GM19238 (cell line): ENCODE results near the gene PRRC1.

Experiments used
- DNase-seq: peaks from one replicate; pipeline ENCODE4 v3.0.0; 2011; ENCODE audit warnings: low spot score; ENCODE audit not compliant: insufficient read length

The PRRC1 gene

DNA sequence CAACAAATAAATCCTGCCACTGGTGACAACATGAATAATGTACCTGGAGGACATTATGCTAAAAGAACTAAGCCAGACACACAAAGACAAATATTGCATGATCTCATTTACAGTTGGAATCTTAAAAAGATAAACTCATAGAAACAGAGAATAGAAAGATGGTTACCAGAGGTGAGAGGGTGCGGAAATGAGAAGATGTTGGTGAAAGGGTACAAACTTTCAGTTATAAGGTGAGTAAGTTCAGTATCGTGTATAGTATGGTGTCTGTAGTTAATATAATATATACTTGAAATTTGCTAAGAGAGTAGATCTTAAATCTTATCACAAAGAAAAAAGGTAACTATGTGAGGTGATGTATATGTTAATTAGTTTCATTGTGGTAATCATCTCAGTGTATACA is 63.3 kb downstream of the PRRC1 start:
- DNase-seq, result no peak

DNA sequence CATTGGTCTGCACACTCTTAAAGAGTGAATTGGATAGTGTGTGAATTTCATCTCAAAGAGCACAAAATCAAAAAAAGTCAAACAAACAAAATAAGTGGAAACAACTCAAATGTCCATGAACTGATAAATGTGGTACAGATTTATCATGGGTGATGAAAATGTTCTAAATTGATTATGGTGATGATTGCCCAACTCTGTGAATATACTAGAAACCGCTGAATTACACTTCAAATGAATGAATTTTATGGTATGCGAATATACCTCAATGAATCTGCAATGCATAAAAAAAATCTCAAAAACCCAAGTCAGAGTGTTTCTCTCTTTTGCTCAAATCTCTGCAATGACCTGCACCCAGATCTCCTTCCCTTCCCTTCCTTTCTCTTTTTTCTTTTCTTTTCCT is 64.0 kb downstream of the PRRC1 start:
- no peak for DNase-seq

DNA sequence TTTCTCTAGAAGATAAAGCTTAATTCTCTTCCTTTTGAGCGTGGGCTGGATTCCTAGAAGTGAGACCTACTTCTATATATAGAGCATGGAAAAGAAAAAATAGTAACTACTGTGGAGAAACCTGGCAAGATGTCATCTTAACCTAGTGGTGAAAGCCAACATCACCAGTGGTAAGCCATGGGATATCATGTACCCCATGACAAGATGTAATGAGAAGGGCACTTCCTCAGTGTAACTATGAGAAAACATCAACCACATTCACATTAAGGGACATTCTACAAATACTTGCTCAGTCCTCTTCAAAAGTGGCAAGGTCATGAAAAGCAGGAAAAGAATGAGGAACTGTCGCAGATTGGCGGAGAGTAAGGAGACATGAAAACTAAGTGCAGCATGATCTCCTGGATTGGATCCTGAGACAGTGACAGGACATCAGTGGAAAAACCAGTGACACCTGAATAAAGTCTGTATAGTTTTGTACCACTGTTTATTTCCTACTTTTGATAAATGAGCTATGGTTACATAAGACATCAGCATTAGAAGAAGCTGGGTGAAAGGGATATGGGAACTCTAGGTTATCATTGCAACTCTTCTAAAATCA is 65.4 kb downstream of the PRRC1 start:
- no peak for DNase-seq

DNA sequence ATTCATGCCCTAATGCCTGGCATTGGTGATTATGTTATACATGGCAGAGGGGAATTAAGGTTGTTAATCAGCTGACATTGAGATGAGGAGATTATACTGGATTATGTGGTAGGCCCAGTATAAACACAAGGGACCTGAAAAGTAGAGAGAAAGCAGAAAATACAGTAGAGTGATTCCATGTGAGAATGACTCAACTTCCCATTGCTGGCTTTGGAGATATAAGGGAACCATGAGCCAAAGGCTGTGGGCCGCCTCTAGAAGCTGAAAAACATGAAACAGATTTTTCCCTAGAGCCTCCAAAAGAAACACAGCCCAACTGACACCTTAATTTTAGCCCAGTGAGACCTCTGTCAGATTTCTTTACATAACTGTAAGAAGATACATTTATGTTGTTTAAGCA is 66.4 kb downstream of the PRRC1 start:
- DNase-seq, result no peak

DNA sequence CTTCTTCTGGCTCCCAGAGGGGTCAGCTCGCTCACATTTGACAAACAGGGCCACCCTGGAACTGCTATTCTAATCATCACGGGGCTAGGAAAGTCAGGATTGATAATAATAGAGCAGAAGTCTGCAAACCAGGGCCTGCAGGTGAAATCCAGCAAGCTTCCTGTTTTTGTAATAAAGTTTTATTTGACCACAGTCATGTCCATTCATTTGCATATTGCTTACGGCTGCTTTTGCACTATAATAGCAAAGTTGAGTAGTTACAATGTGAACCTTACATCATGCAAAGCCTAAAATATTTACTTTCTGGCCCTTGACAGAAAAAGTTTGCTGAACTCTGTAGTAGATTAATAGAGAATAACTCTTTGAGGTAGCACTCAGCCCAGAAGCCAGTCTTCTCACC is 68.2 kb downstream of the PRRC1 start:
- no peak for DNase-seq

DNA sequence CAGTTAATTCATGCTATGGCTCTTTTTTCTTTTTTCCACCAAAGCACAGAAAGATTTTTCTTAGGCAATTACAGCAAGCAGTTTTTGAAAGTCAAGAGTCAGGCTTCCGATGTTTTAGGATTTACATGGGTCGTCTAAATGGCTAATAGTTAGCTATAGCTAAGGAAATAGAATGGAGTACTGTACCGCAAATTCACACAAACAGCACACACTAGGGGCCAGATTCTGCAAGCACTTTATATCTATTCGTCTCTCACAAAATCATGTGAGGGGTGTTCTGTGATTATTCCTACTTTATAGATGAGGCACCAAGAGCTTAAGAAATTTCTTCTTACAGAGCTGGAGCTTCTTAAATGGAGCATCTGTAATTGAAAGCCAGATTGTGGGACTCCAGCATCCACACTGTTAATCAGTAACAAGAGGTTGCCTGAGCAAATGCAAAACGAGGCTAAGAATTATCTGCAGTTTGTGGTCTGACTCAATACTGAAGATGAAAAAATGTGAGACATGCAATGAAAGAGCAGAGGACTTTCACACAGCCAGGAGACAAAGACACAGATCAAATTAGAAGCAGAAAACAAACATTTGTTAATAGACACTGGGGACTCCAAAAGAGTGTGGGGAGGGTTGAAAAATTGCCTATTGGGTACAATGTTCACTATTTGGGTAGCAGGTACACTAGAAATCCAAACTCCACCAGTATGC is 68.8 kb downstream of the PRRC1 start:
- no peak for DNase-seq

DNA sequence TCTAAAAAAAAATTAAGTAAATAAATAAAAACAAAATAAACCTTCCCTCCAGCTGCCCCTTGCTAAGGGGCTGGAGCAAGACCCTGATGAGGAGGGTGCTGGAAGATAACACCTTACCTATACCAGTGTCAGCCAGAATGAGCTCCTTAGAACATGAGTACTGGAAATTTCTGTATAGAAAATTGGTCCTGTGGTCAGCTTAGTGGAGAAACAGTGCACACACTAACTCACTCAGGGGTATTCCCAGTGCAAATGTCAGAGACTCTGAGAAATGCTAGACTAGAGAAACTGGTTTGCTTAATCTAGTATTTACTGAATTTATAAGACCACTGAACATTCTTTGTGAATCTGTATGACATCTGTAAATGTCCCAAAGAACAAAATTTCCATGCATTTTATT is 69.4 kb downstream of the PRRC1 start:
- DNase-seq, result no peak

DNA sequence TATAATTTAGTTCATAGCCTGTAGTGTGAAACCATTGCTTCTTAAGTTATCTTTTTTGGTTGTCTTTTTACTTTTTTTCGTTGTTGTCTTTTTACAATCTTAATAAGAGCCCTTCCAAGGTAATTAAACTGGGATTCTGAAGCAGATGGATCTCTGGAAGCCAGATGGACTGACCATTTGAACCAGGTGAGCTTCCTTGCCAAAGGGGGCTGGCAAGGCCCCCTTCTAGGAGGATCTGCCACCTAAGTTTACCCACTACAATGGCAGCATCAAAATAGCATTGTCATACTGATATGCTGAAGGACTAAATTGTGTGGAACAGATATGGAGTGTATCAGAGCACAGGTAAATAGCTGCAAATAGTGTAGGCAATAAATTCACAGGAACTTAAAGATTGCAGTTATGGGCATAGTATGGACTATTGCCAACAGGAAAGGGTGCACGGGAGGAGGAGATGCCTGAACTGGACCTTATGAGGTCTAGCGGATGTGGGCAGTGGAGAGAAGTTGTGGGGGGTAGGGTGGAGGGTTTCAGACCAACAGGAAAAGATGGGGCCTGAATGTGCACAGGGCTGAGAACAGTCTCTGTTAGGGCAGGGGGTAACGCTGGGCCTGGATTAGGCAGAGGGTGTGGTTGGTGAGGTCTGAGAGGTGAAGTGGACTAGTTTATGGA is 69.9 kb downstream of the PRRC1 start:
- DNase-seq, result no peak

DNA sequence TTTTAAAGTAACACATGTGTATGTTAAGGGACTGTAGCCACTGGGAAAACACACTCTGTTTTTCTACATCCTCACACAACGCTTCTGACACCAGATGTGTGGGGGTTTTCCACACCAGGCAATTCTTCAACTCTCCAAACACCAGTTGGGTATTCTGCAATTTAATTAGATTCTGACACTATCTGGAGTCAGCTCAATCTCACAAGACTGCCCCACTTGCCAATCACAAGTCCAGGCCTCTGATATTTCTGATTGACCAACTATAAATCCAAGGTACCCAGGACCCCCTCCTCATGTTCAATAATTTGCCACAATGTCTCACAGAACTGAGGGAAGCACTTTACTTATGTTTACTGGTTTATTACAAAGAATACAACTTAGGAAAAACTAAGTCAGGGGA is 70.9 kb downstream of the PRRC1 start:
- no peak for DNase-seq

DNA sequence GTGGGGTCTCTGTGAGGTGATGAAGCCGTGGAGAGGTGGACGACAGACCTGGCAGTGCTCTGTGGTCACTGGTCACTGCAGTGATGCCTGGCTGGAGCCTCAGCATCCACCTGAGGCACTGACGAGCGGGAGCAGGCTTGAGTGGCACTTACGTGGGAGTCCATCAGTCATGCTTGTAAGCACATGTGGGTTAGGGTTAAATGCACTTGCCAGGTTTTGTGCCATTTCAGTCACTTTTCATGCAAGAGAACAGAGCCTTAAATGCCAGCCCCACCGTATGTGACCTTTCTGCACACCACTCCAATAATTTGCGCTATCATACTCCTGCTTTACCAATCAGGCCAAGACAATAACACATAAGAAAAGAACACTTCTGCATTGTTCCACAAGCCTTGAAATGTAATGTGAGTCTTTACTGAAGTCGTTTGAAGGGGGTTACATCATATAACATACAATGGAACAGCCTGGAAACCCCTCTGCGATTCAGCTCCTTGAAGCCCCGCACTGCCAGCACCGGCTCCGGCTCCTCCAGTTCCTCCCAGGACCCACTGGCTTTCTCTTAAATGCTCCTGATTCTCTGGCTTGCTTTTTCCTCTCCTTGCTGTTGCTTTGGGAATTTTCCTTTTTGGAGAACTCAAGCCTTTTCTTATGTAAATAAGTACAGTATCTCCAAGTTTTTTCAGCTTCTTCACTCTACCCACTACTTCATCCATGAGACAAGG is 72.0 kb downstream of the PRRC1 start:
- no peak for DNase-seq

DNA sequence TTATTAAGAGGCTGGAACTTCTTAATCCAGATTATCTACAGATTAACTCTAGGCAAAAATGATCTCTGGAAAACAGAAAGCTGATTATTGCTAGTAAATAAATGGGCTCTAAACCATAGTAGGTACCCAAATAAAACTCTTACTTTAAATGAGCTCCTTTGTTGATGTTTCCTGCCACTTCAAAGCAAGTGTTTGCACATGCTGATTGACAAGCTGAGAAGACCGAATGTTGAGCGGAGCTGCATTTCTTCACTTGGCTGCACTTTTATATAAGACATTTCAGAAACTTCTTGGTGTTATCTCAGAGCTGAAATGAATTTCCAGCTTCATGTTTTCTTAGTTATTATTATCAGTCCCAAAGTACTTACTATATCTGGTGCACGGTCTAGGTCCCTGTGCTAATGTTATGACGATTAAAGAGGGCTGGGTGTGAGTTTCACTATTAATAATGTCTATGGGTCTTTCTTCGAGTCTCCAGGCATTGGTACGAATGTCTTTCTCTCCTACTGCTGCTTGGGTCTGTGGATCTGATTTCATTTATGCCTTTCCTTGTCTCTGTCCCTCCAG is 72.8 kb downstream of the PRRC1 start:
- no peak for DNase-seq

DNA sequence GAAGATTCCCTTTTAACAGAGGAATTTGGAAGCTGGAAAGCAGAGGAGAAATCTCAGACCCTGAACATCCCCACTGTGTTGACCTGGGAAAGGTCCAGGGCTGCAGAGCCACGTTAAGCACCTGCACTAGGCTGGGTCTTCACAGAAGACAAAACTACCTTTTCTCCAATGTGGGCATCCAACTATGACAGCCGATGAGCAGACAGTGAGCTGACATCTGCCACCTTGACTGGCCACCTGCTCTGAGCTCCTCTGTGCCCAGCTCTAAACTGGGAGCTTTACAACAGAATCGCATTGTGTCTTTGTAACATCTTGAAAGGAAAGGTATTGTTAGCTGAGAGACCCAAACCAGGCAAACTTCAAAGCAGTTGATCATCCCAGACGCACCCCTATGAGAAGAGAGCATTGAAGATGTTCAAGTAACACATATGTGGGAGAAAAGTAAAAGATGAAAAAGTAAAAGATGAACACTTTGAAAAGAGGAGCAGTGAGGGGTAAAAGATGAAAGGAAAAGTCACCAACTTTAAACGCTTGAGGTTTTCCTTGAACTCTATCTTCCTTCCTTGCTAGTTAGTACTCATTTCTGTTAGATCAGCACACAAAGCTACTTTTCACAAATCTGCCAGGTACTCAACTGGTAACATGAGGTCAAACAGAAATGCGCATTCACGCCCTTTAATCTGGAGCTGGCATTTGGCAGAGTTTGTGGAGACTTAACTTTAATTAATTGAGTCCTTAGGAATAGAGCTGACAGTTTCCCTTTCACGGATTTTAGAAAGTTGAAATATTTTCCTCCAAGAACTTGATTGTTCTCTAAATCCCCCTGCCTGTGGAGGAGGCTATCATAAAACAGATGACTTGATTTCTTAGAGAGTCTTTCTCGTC is 78.3 kb downstream of the PRRC1 start:
- DNase-seq, result no peak

DNA sequence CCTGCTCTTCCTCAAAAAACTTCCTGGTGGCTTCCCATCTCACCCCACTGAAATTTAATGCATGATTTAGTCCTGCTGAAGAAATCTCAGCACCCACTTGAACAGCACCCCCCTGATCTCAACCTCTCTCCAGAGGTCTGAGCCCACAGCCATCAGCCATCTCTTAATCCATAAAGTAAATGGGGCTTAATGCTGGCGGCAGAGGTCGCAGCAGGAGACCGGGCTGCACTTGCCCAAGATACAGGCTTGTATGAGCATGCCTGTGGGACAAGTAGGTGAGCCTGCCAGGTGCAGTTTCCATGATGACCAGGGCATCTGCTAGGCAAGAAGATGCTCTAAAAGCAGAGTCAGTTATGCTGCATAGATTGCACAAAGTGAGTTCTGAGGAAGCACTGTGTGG is 79.1 kb downstream of the PRRC1 start:
- DNase-seq, result no peak

DNA sequence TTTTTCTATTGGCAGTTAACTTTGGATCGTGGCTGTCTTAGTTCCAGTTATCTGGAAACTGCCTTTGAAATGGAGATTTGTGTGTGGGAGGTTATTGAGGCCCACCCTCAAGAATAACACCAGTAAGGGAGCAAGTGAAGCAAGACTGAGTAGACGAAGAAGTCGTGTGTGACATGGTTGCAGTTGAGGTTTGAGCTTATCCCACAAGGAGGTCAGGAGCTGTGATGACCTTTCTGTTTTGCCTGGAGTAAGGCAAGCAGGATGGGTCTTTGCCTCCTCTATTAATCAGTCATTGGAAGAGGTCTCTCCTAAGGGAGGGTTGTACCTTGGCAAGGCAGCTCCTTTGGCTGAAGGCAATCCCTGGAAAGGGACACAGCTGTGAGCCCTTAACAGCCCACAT is 81.9 kb downstream of the PRRC1 start:
- DNase-seq, result no peak

DNA sequence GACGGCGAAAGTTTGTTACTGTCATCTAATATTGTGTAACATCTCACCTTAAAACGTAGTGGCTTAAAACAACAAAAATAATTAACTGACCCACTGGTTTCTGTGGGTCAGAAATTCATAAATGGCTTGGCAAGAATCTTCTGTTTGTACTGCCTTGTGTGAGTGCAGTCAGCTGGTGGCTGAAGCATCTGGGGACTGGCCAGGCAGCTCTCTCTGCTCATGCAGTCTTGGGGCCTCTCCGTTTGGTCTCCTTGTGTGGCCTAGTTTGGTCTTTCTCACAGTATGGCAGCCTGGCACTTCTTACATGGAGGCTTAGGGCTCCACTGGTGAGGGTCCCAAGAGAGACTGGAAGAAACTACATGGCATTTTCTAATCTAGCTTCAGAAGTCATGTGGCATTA is 82.4 kb downstream of the PRRC1 start:
- DNase-seq, result no peak

DNA sequence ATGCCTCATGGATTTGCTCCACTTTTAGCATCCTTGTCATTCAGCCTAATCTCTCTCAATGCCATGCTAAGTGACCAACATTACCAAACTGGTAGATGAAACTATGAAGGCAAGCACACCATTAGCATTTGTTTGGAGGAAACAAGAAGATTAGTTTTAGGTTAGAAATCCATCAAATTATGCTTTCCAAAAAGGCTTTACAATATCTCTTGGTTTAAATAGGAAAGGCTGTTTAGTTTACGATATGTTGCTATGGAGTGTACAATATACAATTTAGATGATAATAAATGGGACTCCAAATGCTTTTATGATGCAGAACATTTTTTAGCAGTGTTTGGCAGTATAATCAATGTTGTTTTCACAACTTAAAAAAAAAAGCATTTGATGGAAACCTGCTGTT is 83.7 kb downstream of the PRRC1 start:
- no peak for DNase-seq

DNA sequence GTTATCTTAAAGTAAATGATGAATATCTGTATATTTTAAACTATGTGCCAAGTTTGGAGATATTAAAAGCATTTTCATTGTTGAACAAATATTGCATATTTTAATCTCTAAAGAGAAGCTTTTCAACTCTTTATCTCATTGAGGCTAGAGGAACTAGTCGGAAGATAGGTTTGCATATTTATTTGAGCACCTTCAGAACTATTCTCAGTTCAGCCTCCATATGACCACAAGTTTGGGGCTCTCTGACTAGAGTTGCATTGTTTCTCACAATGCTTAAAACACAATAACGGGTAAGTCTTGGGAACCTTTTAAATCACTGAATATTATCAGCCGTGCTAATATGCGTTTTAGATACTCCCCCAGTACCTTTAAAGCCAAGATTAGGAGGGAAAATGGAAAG is 84.2 kb downstream of the PRRC1 start:
- no peak for DNase-seq

DNA sequence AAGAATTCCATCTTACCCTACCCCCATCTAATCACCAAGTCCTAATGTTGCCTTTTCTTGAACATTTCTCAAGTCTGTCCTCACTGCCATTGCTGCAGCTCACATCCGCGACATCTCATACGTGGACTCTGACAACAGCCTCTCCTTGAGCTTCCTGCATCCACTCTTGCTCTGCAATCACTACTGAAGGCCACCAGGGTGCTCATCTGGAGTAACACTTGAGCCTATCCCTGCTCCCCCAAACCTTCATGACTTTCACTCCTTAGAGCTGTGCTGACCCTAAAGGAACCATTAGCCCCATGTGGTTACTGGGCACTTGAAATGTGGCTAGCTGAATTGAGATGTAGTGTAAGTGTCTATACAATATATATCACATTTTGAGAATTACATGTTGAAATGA is 85.0 kb downstream of the PRRC1 start:
- no peak for DNase-seq

DNA sequence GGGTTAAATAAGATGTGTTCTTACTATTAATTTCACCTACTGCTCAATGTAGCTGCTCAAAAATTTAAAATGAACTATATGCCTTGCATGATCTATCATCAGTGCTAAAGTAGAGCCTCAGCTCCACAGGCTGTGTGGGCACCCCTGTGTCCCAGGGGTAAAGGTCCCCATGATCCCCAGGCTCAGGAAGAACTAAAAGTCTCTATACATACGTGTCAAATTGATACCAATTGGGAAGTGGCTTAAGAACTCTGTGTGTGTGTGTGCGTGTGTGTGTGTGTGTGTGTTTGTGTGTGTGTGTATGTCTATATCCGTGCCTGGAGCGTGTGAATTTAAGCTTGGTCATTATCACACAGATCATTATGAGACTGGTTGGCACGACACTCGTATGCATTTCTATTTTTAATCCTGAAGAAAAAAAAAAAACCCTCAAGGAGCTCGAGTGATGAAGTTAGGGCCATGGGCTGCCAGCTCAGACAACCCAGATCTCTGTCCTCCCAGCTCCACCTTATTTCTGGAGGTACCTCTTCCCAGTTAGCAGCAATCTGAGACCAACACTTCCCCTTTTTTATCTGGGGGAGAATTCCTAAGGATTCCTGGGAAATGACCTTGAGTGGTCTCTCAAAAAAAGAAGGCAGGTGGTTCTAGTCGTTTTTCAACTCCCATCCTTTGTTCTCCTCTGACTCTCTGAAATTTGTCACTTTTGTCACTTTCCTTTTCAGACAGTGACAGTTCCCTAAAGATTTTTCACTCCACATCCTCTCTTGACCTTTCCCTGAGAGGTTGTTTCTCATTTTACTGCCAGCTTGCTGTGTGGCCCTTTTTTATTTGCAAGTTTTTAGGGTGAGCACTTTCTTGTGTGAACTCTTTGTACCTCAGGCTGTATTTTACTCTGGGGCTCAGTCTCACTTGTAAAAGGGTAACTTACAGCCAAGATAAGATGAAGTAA is 85.7 kb downstream of the PRRC1 start:
- DNase-seq, result no peak
